IPS DF 6.9 (cell line): ENCODE measurements around the gene QDPR.
A peak's percentile ranks its signal among the peaks of the same experiment; 100 is the strongest.

Experiments used
- DNase-seq: peaks from one replicate; pipeline ENCODE4 v3.0.0-alpha.2; 2013; ENCODE audit warnings: low read depth, low spot score
- H3K27ac ChIP-seq: one replicate; pipeline ENCODE4 v1.5.1; 2013; ENCODE audit warnings: low read length, control low read depth
- H3K27me3 ChIP-seq: 2 replicates; pipeline ENCODE4 v1.6.1; 2013; ENCODE audit warnings: mild to moderate bottlenecking, low read length; ENCODE audit not compliant: control insufficient read depth, insufficient read depth
- H3K36me3 ChIP-seq: 2 replicates; pipeline ENCODE4 v1.6.1; 2013; ENCODE audit warnings: low read length; ENCODE audit not compliant: control insufficient read depth, insufficient read depth
- H3K4me1 ChIP-seq: 2 replicates; pipeline ENCODE4 v1.6.1; 2013; ENCODE audit warnings: low read length; ENCODE audit not compliant: control insufficient read depth, insufficient read depth
- H3K4me3 ChIP-seq: 2 replicates; pipeline ENCODE4 v1.5.1; 2013; ENCODE audit warnings: mild to moderate bottlenecking, low read length
- H3K9me3 ChIP-seq: 2 replicates; pipeline ENCODE4 v1.6.1; 2013; ENCODE audit warnings: low read length, inconsistent platforms; ENCODE audit not compliant: control insufficient read depth, insufficient read depth
- WGBS: extraction: QIAGEN DNeasy Blood & Tissue Kit; methylation state at CpG from one replicate; pipeline ENCODE4 v1.1.7; 2013; ENCODE audit warnings: mixed read lengths, missing lambda C conversion rate; ENCODE audit not compliant: insufficient read length, insufficient coverage; 5-methylcytosine and 5-hydroxymethylcytosine counted together

Gene QDPR

GRCh38 chr4:17511950-17512795 lies at the start of gene QDPR:
TSS of gene QDPR (minus strand) at chr4:17512090. CDS start at chr4:17512054, 36 bp downstream.
- Histone ChIP-seq H3K36me3 (no peaks in the 10 kb centered on the region; the same call in 1 of the 2 replicates), H3K9me3 (no peaks in the 10 kb centered on the region), H3K27ac (no peak within 1 kb of the TSS), H3K27me3 (no peaks in the 10 kb centered on the region; the same call in 1 of the 2 replicates), H3K4me3 (peak within 1 kb of the TSS; percentile 51; the same call in 1 of the 2 replicates), H3K4me1 (peaks cover 1% of the 10 kb centered on the region; the same call in 1 of the 2 replicates)
- peak; percentile 27 for DNase-seq
- WGBS = no CpG with 5 or more reads among the region's 65 CpGs

GRCh38 chr4:17561195-17561909 lies 49.5 kb upstream of the QDPR start:
- no peak for DNase-seq

GRCh38 chr4:17560065-17560673 lies 48.3 kb upstream of the QDPR start:
- no peak for DNase-seq
- Histone ChIP-seq H3K9me3 (no peaks in the 10 kb centered on the region), H3K27me3 (no peaks in the 10 kb centered on the region), H3K36me3 (no peaks in the 10 kb centered on the region), H3K4me3 (no peak overlapping the region), H3K4me1 (no peaks in the 10 kb centered on the region), H3K27ac (no peak overlapping the region)
- no CpG with 5 or more reads among the region's 6 CpGs for WGBS

More at GRCh38 chr4:17561195-17561909, 49.5 kb upstream of the QDPR start:
- Histone ChIP-seq H3K4me3 (no peak overlapping the region), H3K36me3 (no peaks in the 10 kb centered on the region), H3K27ac (no peak overlapping the region), H3K4me1 (no peaks in the 10 kb centered on the region), H3K9me3 (no peaks in the 10 kb centered on the region), H3K27me3 (no peaks in the 10 kb centered on the region)
- no CpG with 5 or more reads among the region's 8 CpGs for WGBS

GRCh38 chr4:17559709-17560048 lies 47.8 kb upstream of the QDPR start:
- WGBS = no CpG with 5 or more reads among the region's 3 CpGs

GRCh38 chr4:17558941-17559708 lies 47.2 kb upstream of the QDPR start:
- Histone ChIP-seq H3K27me3 (no peaks in the 10 kb centered on the region), H3K27ac (no peak overlapping the region), H3K36me3 (no peaks in the 10 kb centered on the region), H3K4me3 (no peak overlapping the region), H3K9me3 (no peaks in the 10 kb centered on the region), H3K4me1 (no peaks in the 10 kb centered on the region)
- WGBS = no CpG with 5 or more reads among the region's 4 CpGs
- no peak for DNase-seq

More at GRCh38 chr4:17559709-17560048, 47.8 kb upstream of the QDPR start:
- Histone ChIP-seq H3K4me1 (no peaks in the 10 kb centered on the region), H3K27ac (no peak overlapping the region), H3K27me3 (no peaks in the 10 kb centered on the region), H3K36me3 (no peaks in the 10 kb centered on the region), H3K4me3 (no peak overlapping the region), H3K9me3 (no peaks in the 10 kb centered on the region)
- no peak for DNase-seq

- H3K4me3 ChIP-seq = no peak overlapping the region
- no peak for DNase-seq
- H3K4me1 ChIP-seq = no peaks in the 10 kb centered on the region
- no peaks in the 10 kb centered on the region for H3K27me3 ChIP-seq
- no peaks in the 10 kb centered on the region for H3K9me3 ChIP-seq
- no peak overlapping the region for H3K27ac ChIP-seq
- no CpG with 5 or more reads among the region's 5 CpGs for WGBS
- no peaks in the 10 kb centered on the region for H3K36me3 ChIP-seq
Measured at GRCh38 chr4:17557880-17558279, 46.0 kb upstream of the QDPR start.

GRCh38 chr4:17556498-17556897 lies 44.6 kb upstream of the QDPR start:
- H3K4me3 ChIP-seq = no peak overlapping the region
- no peak for DNase-seq

GRCh38 chr4:17554568-17554967 lies 42.7 kb upstream of the QDPR start:
- DNase-seq = no peak
- H3K4me3 ChIP-seq = no peak overlapping the region
- no peak overlapping the region for H3K27ac ChIP-seq
- no peaks in the 10 kb centered on the region for H3K36me3 ChIP-seq
- no peaks in the 10 kb centered on the region for H3K4me1 ChIP-seq
- H3K27me3 ChIP-seq = no peaks in the 10 kb centered on the region
- no peaks in the 10 kb centered on the region for H3K9me3 ChIP-seq
- no CpG with 5 or more reads among the region's 4 CpGs for WGBS

More at GRCh38 chr4:17556498-17556897, 44.6 kb upstream of the QDPR start:
- H3K9me3 ChIP-seq = no peaks in the 10 kb centered on the region
- no peaks in the 10 kb centered on the region for H3K36me3 ChIP-seq
- H3K27me3 ChIP-seq = no peaks in the 10 kb centered on the region
- no peaks in the 10 kb centered on the region for H3K4me1 ChIP-seq
- H3K27ac ChIP-seq = no peak overlapping the region

- H3K27ac ChIP-seq = no peak overlapping the region
- no CpG with 5 or more reads among the region's 5 CpGs for WGBS
- no peaks in the 10 kb centered on the region for H3K4me1 ChIP-seq
- no peak overlapping the region for H3K4me3 ChIP-seq
- DNase-seq = no peak
- H3K9me3 ChIP-seq = no peaks in the 10 kb centered on the region
- no peaks in the 10 kb centered on the region for H3K27me3 ChIP-seq
- no peaks in the 10 kb centered on the region for H3K36me3 ChIP-seq
Measured at GRCh38 chr4:17552427-17552826, 40.5 kb upstream of the QDPR start.

- 100% methylated on average over 2 of the region's 3 CpGs for WGBS
- H3K27ac ChIP-seq = no peak overlapping the region
- H3K9me3 ChIP-seq = no peaks in the 10 kb centered on the region
- no peaks in the 10 kb centered on the region for H3K36me3 ChIP-seq
- no peaks in the 10 kb centered on the region for H3K27me3 ChIP-seq
- DNase-seq = no peak
- H3K4me3 ChIP-seq = no peak overlapping the region
- no peaks in the 10 kb centered on the region for H3K4me1 ChIP-seq
Measured at GRCh38 chr4:17550549-17550948, 38.7 kb upstream of the QDPR start.
